Liver (tissue), 3 donors: ENCODE results near the gene SMYD5.
"Not testable (repeated sequence)": the region's sequence is repeated elsewhere in the genome, so short reads cannot be mapped to it uniquely, and the experiment has no call there.

Experiments
- ATF3 ChIP-seq: IDR thresholded peaks from 2 replicates; pipeline ENCODE4 v1.6.1; 2016; ENCODE audit warnings: antibody characterized with exemption
- CTCF ChIP-seq: fragments of 150-350 bp; IDR thresholded peaks from 2 replicates; pipeline ENCODE4 v1.5.1; 2017; ENCODE audit warnings: improper control_type of control experiment, low read depth, low read length; ENCODE audit not compliant: missing input control
- EGR1 ChIP-seq, 2 donors: IDR thresholded peaks; 2 replicates each; pipeline ENCODE4 v1.6.1; 2016 to 2018; ENCODE audit warnings: antibody characterized with exemption in 2 of 2, low read depth in 2 of 2
- FOXA2 ChIP-seq: IDR thresholded peaks from 2 replicates; pipeline ENCODE4 v1.6.1; 2016; ENCODE audit warnings: antibody characterized with exemption
- JUND ChIP-seq, 2 donors: IDR thresholded peaks; 2 replicates each; pipeline ENCODE4 v1.6.1; 2016; ENCODE audit warnings: antibody characterized with exemption in 2 of 2
- REST ChIP-seq: IDR thresholded peaks from 2 replicates; pipeline ENCODE4 v1.6.1; 2016; ENCODE audit warnings: antibody characterized with exemption, mild to moderate bottlenecking
- SP1 ChIP-seq: IDR thresholded peaks from 2 replicates; pipeline ENCODE4 v1.6.1; 2018; ENCODE audit warnings: antibody characterized with exemption, mild to moderate bottlenecking
- YY1 ChIP-seq: IDR thresholded peaks from 2 replicates; pipeline ENCODE4 v1.6.1; 2016; ENCODE audit warnings: antibody characterized with exemption, mild to moderate bottlenecking
- ZBTB33 ChIP-seq: IDR thresholded peaks from 2 replicates; pipeline ENCODE4 v1.6.1; 2016; ENCODE audit warnings: antibody characterized with exemption
- donor health status: healthy.
- donor health status: healthy.

- not testable (repeated sequence) for TF ChIP-seq SP1; EGR1 (IDR thresholded peaks at IDR 0.05; ENCODE audit: low read depth in 2 of 2); YY1; JUND (IDR thresholded peaks at IDR 0.05); CTCF; ZBTB33; REST; FOXA2; ATF3
Measured at GRCh38 chr2:73166813-73167212, 47.2 kb upstream of the SMYD5 start.
